Esophagus (tissue), 2 donors: Measurements from ENCODE around the gene TAOK2. TPM values are rescaled to one million over a fixed set of nuclear protein-coding genes. Genes with fewer than 3 reads are reported as not detected.
"Not testable (repeated sequence)": the region's sequence is repeated elsewhere in the genome, so short reads cannot be mapped to it uniquely, and the experiment has no call there.

Experiments
- H3K27ac ChIP-seq, 2 donors: one replicate each; pipeline ENCODE4 v1.5.1; 2013; ENCODE audit warnings: low read depth in 2 of 2, mild to moderate bottlenecking in 2 of 2, inconsistent platforms in 1 of 2, low read length in 1 of 2, moderate library complexity in 1 of 2
- H3K27me3 ChIP-seq, 2 donors: one replicate each; pipeline ENCODE4 v1.6.1; 2013; ENCODE audit warnings: low read length in 2 of 2, control low read depth in 1 of 2, mild to moderate bottlenecking in 1 of 2; ENCODE audit not compliant: insufficient read depth in 2 of 2, control insufficient read depth in 1 of 2
- H3K36me3 ChIP-seq, 2 donors: one replicate each; pipeline ENCODE4 v1.6.1; 2013; ENCODE audit warnings: low read length in 1 of 2; ENCODE audit not compliant: control insufficient read depth in 2 of 2, insufficient read depth in 2 of 2
- H3K4me1 ChIP-seq, 2 donors: one replicate each; pipeline ENCODE4 v1.6.1; 2013; ENCODE audit warnings: low read length in 1 of 2; ENCODE audit not compliant: control insufficient read depth in 2 of 2, insufficient read depth in 2 of 2
- H3K4me3 ChIP-seq, 2 donors: one replicate each; pipeline ENCODE4 v1.5.1; 2013; ENCODE audit warnings: low read length in 2 of 2, mild to moderate bottlenecking in 2 of 2, low read depth in 1 of 2, moderate library complexity in 1 of 2
- H3K9me3 ChIP-seq, 2 donors: one replicate each; pipeline ENCODE4 v1.6.1; 2013; ENCODE audit warnings: mild to moderate bottlenecking in 2 of 2, low read depth in 1 of 2, low read length in 1 of 2, moderate library complexity in 1 of 2; ENCODE audit not compliant: control insufficient read depth in 2 of 2, insufficient read depth in 1 of 2
- WGBS, 2 donors: extraction: QIAGEN DNeasy Blood & Tissue Kit; methylation state at CpG; one replicate each; pipeline ENCODE4 v1.1.7; 2013; 5-methylcytosine and 5-hydroxymethylcytosine counted together
- polyA plus RNA-seq, 2 donors: library from polyadenylated mRNA; stranded (reverse); fragments of 200-250 nt; gene quantifications; one replicate each; pipeline ENCODE4 v1.2.3, GENCODE V29; 2013
- donor health status: healthy with polysubstance abuse.
- donor health status: Bipolar disorder and iron deficiency.

Gene TAOK2
- polyA plus RNA-seq, 2 donors, result 15.6 to 30.2 TPM

- Histone ChIP-seq H3K4me3 (no peak overlapping the region), H3K27me3 (peaks cover 0 to 15% of the 10 kb centered on the region in 2 donors)
Measured at GRCh38 chr16:30009085-30009862, 35.6 kb downstream of the TAOK2 start.

GRCh38 chr16:30009990-30010843 lies 36.5 kb downstream of the TAOK2 start:
- Histone ChIP-seq H3K27ac (no peak overlapping the region), H3K9me3 (no peaks in the 10 kb centered on the region), H3K4me1 (peaks cover 6 to 12% of the 10 kb centered on the region in 2 donors), H3K4me3 (peak overlapping the region in 1 of 2 donors; percentile 36), H3K27me3 (peaks cover 0 to 15% of the 10 kb centered on the region in 2 donors), H3K36me3 (peaks cover 0 to 2% of the 10 kb centered on the region in 2 donors)
- WGBS, 2 donors, result 18 to 21% methylated on average over 31 to 34 of the region's 34 CpGs

More at GRCh38 chr16:30009085-30009862, 35.6 kb downstream of the TAOK2 start:
- Histone ChIP-seq H3K9me3 (no peaks in the 10 kb centered on the region), H3K4me1 (peaks cover 6 to 12% of the 10 kb centered on the region in 2 donors), H3K36me3 (peaks cover 0 to 2% of the 10 kb centered on the region in 2 donors), H3K27ac (no peak overlapping the region)
- 39 to 45% methylated on average over 22 to 26 of the region's 26 CpGs for WGBS, 2 donors

GRCh38 chr16:30010844-30011713 lies 37.4 kb downstream of the TAOK2 start, which contains the start of gene DOC2A:
DOC2A (minus strand) TSS chr16:30011027; CDS start chr16:30010222, 805 bp downstream.
- H3K36me3 ChIP-seq, result peaks cover 0 to 2% of the 10 kb centered on the region in 2 donors
- peaks cover 6 to 12% of the 10 kb centered on the region in 2 donors for H3K4me1 ChIP-seq
- no peak within 1 kb of the TSS for H3K27ac ChIP-seq
- peak within 1 kb of the TSS; percentile 27 to 36 for H3K4me3 ChIP-seq
- peaks cover 0 to 15% of the 10 kb centered on the region in 2 donors for H3K27me3 ChIP-seq
- WGBS, 2 donors, result 1% methylated on average over 49 to 98 of the region's 99 CpGs
- H3K9me3 ChIP-seq, result no peaks in the 10 kb centered on the region

DNA sequence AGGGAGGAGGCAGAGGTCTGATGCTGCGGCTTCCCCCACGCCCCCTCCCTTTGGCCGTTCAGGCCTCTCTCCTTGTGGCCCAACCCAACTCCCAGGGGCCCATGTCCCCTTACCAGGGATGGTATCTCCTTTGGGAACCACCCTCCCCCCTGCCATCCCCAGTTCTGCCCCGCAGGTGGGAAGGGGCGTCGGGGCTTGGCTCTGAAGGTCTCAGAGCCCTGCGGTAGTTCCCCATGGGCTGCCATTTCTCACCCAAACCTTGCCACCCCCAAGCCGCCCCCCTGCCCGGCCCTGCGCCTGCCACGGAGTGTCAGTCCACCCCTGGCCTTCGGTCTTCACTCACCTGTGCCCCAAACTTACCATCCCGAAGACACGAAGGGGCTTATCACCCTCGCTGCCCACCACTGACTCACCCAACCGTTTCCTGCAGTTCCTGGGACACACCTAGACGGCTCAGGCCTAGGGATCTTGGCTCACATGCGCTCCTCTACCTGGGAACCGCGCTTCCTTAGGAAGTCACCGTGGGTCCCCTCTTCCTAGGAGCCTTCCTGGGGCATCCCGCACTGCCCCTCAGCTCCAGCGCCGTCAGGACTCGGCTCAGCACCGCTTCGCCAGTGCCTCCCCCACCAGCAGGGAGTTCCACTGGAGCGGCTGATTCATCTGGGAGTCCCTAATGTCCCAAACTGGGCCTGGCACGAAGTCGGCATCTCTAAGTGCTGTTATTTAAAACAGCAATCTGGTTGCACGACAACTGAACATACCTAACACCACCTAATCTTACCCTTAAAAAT lies 38.2 kb downstream of the TAOK2 start:
- H3K4me3 ChIP-seq, result peak overlapping the region in 1 of 2 donors; percentile 36
- H3K9me3 ChIP-seq, result no peaks in the 10 kb centered on the region
- 28 to 32% methylated on average over 31 of the region's 31 CpGs for WGBS, 2 donors
- H3K27ac ChIP-seq, result no peak overlapping the region
- peaks cover 0 to 15% of the 10 kb centered on the region in 2 donors for H3K27me3 ChIP-seq
- H3K36me3 ChIP-seq, result no peaks in the 10 kb centered on the region
- peaks cover 6 to 12% of the 10 kb centered on the region in 2 donors for H3K4me1 ChIP-seq

- not testable (repeated sequence) for H3K27ac ChIP-seq, H3K4me3 ChIP-seq, H3K36me3 ChIP-seq, H3K9me3 ChIP-seq
- H3K4me1 ChIP-seq, result peaks cover 6 to 12% of the 10 kb centered on the region in 2 donors
- WGBS, 2 donors, result 83 to 85% methylated on average over 14 of the region's 14 CpGs
- H3K27me3 ChIP-seq, result peaks cover 0 to 15% of the 10 kb centered on the region in 2 donors
Measured at GRCh38 chr16:30012598-30012997, 38.9 kb downstream of the TAOK2 start.

GRCh38 chr16:30015450-30015849 lies 41.8 kb downstream of the TAOK2 start:
- H3K9me3 ChIP-seq, H3K27ac ChIP-seq, H3K36me3 ChIP-seq, H3K4me3 ChIP-seq, H3K4me1 ChIP-seq: not testable (repeated sequence)
- WGBS, 2 donors, result 87 to 89% methylated on average over 7 of the region's 7 CpGs
- H3K27me3 ChIP-seq, result peaks cover 0 to 11% of the 10 kb centered on the region in 2 donors

DNA sequence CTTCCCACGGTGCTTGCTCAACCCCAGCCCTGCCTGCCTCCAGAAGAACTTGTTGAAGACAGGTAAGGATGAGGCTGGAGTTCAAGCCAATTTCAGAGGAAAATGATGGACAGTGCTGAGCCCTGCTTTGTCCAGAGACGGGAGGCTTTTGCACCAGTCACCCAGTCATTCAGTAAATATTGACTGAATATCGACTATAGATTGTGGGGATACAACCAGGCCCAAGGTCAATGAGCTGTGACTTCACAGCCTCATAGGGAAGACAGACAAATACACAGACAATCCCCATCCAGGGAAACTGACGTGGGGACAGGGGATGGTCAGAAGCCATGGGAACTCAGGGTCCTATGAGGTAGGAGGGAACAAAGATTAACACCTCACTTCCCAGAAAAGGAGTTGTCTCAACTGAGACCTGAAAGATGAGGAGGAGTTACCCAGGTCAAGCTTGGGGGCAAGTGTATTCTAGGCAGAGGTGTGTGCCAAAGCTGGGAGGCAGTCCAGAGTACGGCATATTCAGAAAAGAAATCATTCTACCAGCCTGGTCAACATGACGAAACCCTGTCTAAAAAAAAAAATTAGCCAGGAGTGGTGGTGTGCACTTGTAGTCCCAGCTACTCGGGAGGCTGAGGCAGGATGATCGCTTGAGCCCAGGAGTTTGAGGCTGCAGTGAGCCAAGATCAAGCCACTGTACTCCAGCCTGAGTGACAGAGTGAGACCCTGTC lies 43.0 kb downstream of the TAOK2 start:
- WGBS, 2 donors, result 70 to 72% methylated on average over 8 of the region's 8 CpGs
- Histone ChIP-seq H3K4me3 (no peak overlapping the region), H3K4me1 (peaks cover 0 to 6% of the 10 kb centered on the region in 2 donors), H3K27ac (no peak overlapping the region), H3K36me3 (no peaks in the 10 kb centered on the region), H3K27me3 (peaks cover 0 to 3% of the 10 kb centered on the region in 2 donors), H3K9me3 (no peaks in the 10 kb centered on the region)

- no peak overlapping the region for H3K4me3 ChIP-seq
- 95 to 96% methylated on average over 2 of the region's 2 CpGs for WGBS, 2 donors
- peaks cover 0 to 7% of the 10 kb centered on the region in 2 donors for H3K4me1 ChIP-seq
- no peaks in the 10 kb centered on the region for H3K36me3 ChIP-seq
- no peaks in the 10 kb centered on the region for H3K9me3 ChIP-seq
- no peak overlapping the region for H3K27ac ChIP-seq
- no peaks in the 10 kb centered on the region for H3K27me3 ChIP-seq
Measured at GRCh38 chr16:30017277-30017656, 43.6 kb downstream of the TAOK2 start.
